SU-DHL-6 (cell line): ENCODE measurements around the gene KIF17.

Source experiments
- H2AFZ ChIP-seq: fragments of 200-600 bp; sonication (generic); 2 replicates; pipeline ENCODE4 v1.6.1; 2014; ENCODE audit warnings: low read depth, mild to moderate bottlenecking, moderate library complexity, mixed read lengths, antibody characterized with exemption, low read length; ENCODE audit not compliant: severe bottlenecking
- H3F3A ChIP-seq: fragments of 200-600 bp; shearing (Covaris generic); 2 replicates; pipeline ENCODE4 v1.6.0; 2016; ENCODE audit warnings: antibody characterized with exemption, mild to moderate bottlenecking; ENCODE audit not compliant: insufficient read depth
- H3K27ac ChIP-seq: fragments of 200-600 bp; sonication (generic); 2 replicates; pipeline ENCODE4 v1.5.1; 2016; ENCODE audit warnings: low read depth, mild to moderate bottlenecking, low read length, moderate library complexity, mixed read lengths
- H3K27me3 ChIP-seq: fragments of 200-600 bp; sonication (generic), shearing (Covaris generic); 2 replicates; pipeline ENCODE4 v1.6.0; 2014; ENCODE audit warnings: mild to moderate bottlenecking, low read length
- H3K36me3 ChIP-seq: fragments of 200-600 bp; sonication (generic); 2 replicates; pipeline ENCODE4 v1.6.1; 2014; ENCODE audit warnings: mild to moderate bottlenecking, low read length, mixed read lengths
- H3K4me2 ChIP-seq: fragments of 300-600, 200-600 bp; shearing (Covaris generic), sonication (generic); 2 replicates; pipeline ENCODE4 v1.6.0; 2014; ENCODE audit warnings: low read length, low read depth, mild to moderate bottlenecking; ENCODE audit not compliant: poor library complexity, severe bottlenecking
- H3K4me3 ChIP-seq: fragments of 200-600 bp; sonication (generic); 2 replicates; pipeline ENCODE4 v1.5.1; 2014; ENCODE audit warnings: antibody characterized with exemption, low read length, mild to moderate bottlenecking, mixed read lengths; ENCODE audit not compliant: insufficient read depth, poor library complexity, severe bottlenecking
- H3K79me2 ChIP-seq: fragments of 200-600 bp; sonication (generic); 2 replicates; pipeline ENCODE4 v1.6.1; 2014; ENCODE audit warnings: mild to moderate bottlenecking, low read length, moderate library complexity; ENCODE audit not compliant: insufficient read depth
- H3K9ac ChIP-seq: fragments of 200-600 bp; sonication (generic); 2 replicates; pipeline ENCODE4 v1.7.0; 2014; ENCODE audit warnings: mild to moderate bottlenecking, low read length
- H3K9me2 ChIP-seq: fragments of 200-600 bp; sonication (generic); replicated peaks from 2 replicates; pipeline ENCODE4 v1.6.1; 2014; ENCODE audit warnings: low read length; ENCODE audit not compliant: insufficient read depth
- H3K9me3 ChIP-seq: fragments of 200-600 bp; sonication (generic); 2 replicates; pipeline ENCODE4 v1.6.1; 2014; ENCODE audit warnings: low read length, mixed read lengths; ENCODE audit not compliant: insufficient read depth
- H4K20me1 ChIP-seq: fragments of 200-600 bp; sonication (generic); 2 replicates; pipeline ENCODE4 v1.6.1; 2014; ENCODE audit warnings: low read depth, mild to moderate bottlenecking, antibody characterized with exemption, low read length, moderate library complexity, mixed read lengths
- EZH2phosphoT487 ChIP-seq: fragments of 200-600 bp; sonication (generic), shearing (Covaris generic); conservative IDR thresholded peaks from 2 replicates; pipeline ENCODE4 v1.6.1; 2018; ENCODE audit warnings: mild to moderate bottlenecking, antibody characterized with exemption, low read length, moderate library complexity, mixed read lengths
- TF ChIP-seq, protein P1 (sequence below): fragments of 200-600 bp; sonication (generic); IDR thresholded peaks from one replicate; pipeline ENCODE4 v1.5.1; 2017; ENCODE audit warnings: antibody characterized with exemption, mild to moderate bottlenecking, low read length, moderate library complexity; ENCODE audit not compliant: insufficient read depth, poor library complexity, severe bottlenecking

KIF17 gene

GRCh38 chr1:20641975-20642374 is 75.8 kb downstream of the KIF17 start:
- H3K4me2 ChIP-seq: no peak overlapping the region

GRCh38 chr1:20640183-20640597 is 77.6 kb downstream of the KIF17 start:
- Histone ChIP-seq H3K4me3 (no peak overlapping the region), H4K20me1 (no peaks in the 10 kb centered on the region), H3K27ac (no peak overlapping the region), H3K9me2 (no peaks in the 10 kb centered on the region), H2AFZ (no peak overlapping the region), H3F3A (no peaks in the 10 kb centered on the region), H3K79me2 (no peaks in the 10 kb centered on the region), H3K9me3 (no peaks in the 10 kb centered on the region), H3K36me3 (no peaks in the 10 kb centered on the region), H3K27me3 (no peaks in the 10 kb centered on the region), H3K4me2 (no peak overlapping the region), H3K9ac (no peak overlapping the region)
- no peak for TF ChIP-seq EZH2phosphoT487
- TF ChIP-seq, protein P1, sequence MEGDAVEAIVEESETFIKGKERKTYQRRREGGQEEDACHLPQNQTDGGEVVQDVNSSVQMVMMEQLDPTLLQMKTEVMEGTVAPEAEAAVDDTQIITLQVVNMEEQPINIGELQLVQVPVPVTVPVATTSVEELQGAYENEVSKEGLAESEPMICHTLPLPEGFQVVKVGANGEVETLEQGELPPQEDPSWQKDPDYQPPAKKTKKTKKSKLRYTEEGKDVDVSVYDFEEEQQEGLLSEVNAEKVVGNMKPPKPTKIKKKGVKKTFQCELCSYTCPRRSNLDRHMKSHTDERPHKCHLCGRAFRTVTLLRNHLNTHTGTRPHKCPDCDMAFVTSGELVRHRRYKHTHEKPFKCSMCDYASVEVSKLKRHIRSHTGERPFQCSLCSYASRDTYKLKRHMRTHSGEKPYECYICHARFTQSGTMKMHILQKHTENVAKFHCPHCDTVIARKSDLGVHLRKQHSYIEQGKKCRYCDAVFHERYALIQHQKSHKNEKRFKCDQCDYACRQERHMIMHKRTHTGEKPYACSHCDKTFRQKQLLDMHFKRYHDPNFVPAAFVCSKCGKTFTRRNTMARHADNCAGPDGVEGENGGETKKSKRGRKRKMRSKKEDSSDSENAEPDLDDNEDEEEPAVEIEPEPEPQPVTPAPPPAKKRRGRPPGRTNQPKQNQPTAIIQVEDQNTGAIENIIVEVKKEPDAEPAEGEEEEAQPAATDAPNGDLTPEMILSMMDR: peak; percentile 83

More at GRCh38 chr1:20641975-20642374, 75.8 kb downstream of the KIF17 start:
- no peaks in the 10 kb centered on the region for H3K9me2 ChIP-seq
- no peak overlapping the region for H3K4me3 ChIP-seq
- H3K79me2 ChIP-seq: no peaks in the 10 kb centered on the region
- TF ChIP-seq, protein P1: no peak
- no peak for TF ChIP-seq EZH2phosphoT487
- H3K27ac ChIP-seq: no peak overlapping the region
- H3K9ac ChIP-seq: no peak overlapping the region
- no peaks in the 10 kb centered on the region for H3F3A ChIP-seq
- H4K20me1 ChIP-seq: no peaks in the 10 kb centered on the region
- no peak overlapping the region for H2AFZ ChIP-seq
- H3K36me3 ChIP-seq: no peaks in the 10 kb centered on the region
- no peaks in the 10 kb centered on the region for H3K27me3 ChIP-seq
- no peaks in the 10 kb centered on the region for H3K9me3 ChIP-seq

- Histone ChIP-seq H3K27me3 (no peaks in the 10 kb centered on the region), H3K79me2 (no peaks in the 10 kb centered on the region), H4K20me1 (no peaks in the 10 kb centered on the region), H3K27ac (no peak overlapping the region), H2AFZ (no peak overlapping the region), H3K4me3 (no peak overlapping the region), H3K9ac (no peak overlapping the region), H3K9me2 (no peaks in the 10 kb centered on the region), H3F3A (no peaks in the 10 kb centered on the region), H3K4me2 (no peak overlapping the region), H3K36me3 (no peaks in the 10 kb centered on the region), H3K9me3 (no peaks in the 10 kb centered on the region)
- TF ChIP-seq EZH2phosphoT487: no peak
- TF ChIP-seq, protein P1: no peak
Measured at GRCh38 chr1:20636785-20637347, 80.9 kb downstream of the KIF17 start.
